GM12878 (cell line): Measurements from ENCODE around the gene ATXN3. TPM values are rescaled to one million over a fixed set of nuclear protein-coding genes. Genes with fewer than 3 reads are reported as not detected.

Experiments
- ATAC-seq: fragments of 200-7000 bp; cut with Tn5 transposase; 3 replicates; pipeline ENCODE4 v1.9.1; 2020; ENCODE audit warnings: mild to moderate bottlenecking, moderate library complexity
- BruUV-seq: library from RNA; stranded (reverse); fragments of 400-500 nt; replicated peaks from 2 replicates; lab custom pipeline; 2021; lab: Mats Ljungman, UMichigan
- CTCF ChIA-PET: fragments of 300-600 bp; sonication (Branson Sonifier 250); formaldehyde crosslinking; extraction: SDS; loops from one replicate; lab custom pipeline; 2021; ENCODE audit warnings: inconsistent platforms; lab: Yijun Ruan, JAX
- POLR2A ChIA-PET: fragments of 350-600 bp; formaldehyde crosslinking; extraction: SDS; loops from one replicate; lab custom pipeline; 2021; ENCODE audit warnings: inconsistent platforms; lab: Charles Lee
- RAD21 ChIA-PET: fragments of 300-600 bp; sonication (Branson Sonifier 250); formaldehyde crosslinking; loops from one replicate; lab custom pipeline; 2023; ENCODE audit warnings: antibody characterized with exemption; ENCODE audit not compliant: unreplicated experiment; lab: Charles Lee
- SMC1A ChIA-PET: fragments of 300-600 bp; sonication (Branson Sonifier 250); formaldehyde crosslinking; loops from one replicate; lab custom pipeline; 2023; ENCODE audit not compliant: unreplicated experiment, uncharacterized antibody; lab: Charles Lee
- DNase-seq: peaks from one replicate; pipeline ENCODE4 v3.0.0-alpha.2; 2011; ENCODE audit warnings: low read depth, low spot score
- FAIRE-seq: peaks from 3 replicates; lab custom pipeline; 2011; peaks lifted over from hg19 to GRCh38; lab: Jason Lieb, UNC
- H2AFZ ChIP-seq: 2 replicates; pipeline ENCODE4 v1.6.0; 2011; ENCODE audit warnings: low read depth, low read length, control low read depth; ENCODE audit not compliant: control insufficient read depth
- H3K27ac ChIP-seq: 2 replicates; pipeline ENCODE4 v1.5.1; 2011; ENCODE audit warnings: control low read depth; ENCODE audit not compliant: control insufficient read depth, insufficient read depth
- H3K27me3 ChIP-seq, 2 experiments: replicated peaks in 1 of 2; 2 replicates each; pipeline versions ENCODE4 v1.6.0 to v1.6.1; 2011; ENCODE audit warnings: low read length in 1 of 2; ENCODE audit not compliant: control insufficient read depth in 2 of 2, insufficient read depth in 2 of 2
- H3K36me3 ChIP-seq, 2 experiments: 2 replicates each; pipeline ENCODE4 v1.5.1; 2011; ENCODE audit warnings: low read length in 1 of 2; ENCODE audit not compliant: control insufficient read depth in 2 of 2, insufficient read depth in 2 of 2
- H3K4me1 ChIP-seq: 2 replicates; pipeline ENCODE4 v1.6.1; 2011; ENCODE audit warnings: mild to moderate bottlenecking, low read length, moderate library complexity, mixed read lengths; ENCODE audit not compliant: control insufficient read depth, insufficient read depth
- H3K4me2 ChIP-seq: 2 replicates; pipeline ENCODE4 v1.6.0; 2011; ENCODE audit warnings: control low read depth; ENCODE audit not compliant: control insufficient read depth, insufficient read depth
- H3K4me3 ChIP-seq: fragments of 200-600 bp; sonication (generic); 2 replicates; pipeline ENCODE4 v1.5.1; 2016
- H3K79me2 ChIP-seq: 2 replicates; pipeline ENCODE4 v1.6.0; 2011; ENCODE audit warnings: low read length; ENCODE audit not compliant: control insufficient read depth, insufficient read depth
- H3K9ac ChIP-seq: 2 replicates; pipeline ENCODE4 v1.8.0; 2011; ENCODE audit warnings: low read length, control low read depth, mixed read lengths; ENCODE audit not compliant: control insufficient read depth, insufficient read depth
- H3K9me3 ChIP-seq: replicated peaks from 3 replicates; pipeline ENCODE4 v1.5.1; 2011; ENCODE audit warnings: mild to moderate bottlenecking, low read length; ENCODE audit not compliant: control insufficient read depth, insufficient read depth
- H4K20me1 ChIP-seq: 2 replicates; pipeline ENCODE4 v1.6.0; 2011; ENCODE audit not compliant: control insufficient read depth, insufficient read depth
- ASH2L ChIP-seq: fragments of 300-600, 200-600 bp; sonication (generic); IDR thresholded peaks from 2 replicates; pipeline ENCODE4 v1.6.1; 2017; ENCODE audit warnings: low read depth, mild to moderate bottlenecking, borderline replicate concordance
- ATF7 ChIP-seq: fragments of 450-650 bp; IDR thresholded peaks from 2 replicates; pipeline ENCODE4 v1.6.1; 2016; ENCODE audit warnings: low read depth, mild to moderate bottlenecking
- HDAC6 ChIP-seq: fragments of 200-600 bp; sonication (generic); IDR thresholded peaks from one replicate; pipeline ENCODE4 v1.8.0; 2017; ENCODE audit warnings: antibody characterized with exemption; ENCODE audit not compliant: unreplicated experiment
- RAD51 ChIP-seq: fragments of 450-650 bp; IDR thresholded peaks from 2 replicates; pipeline ENCODE4 v1.6.1; 2016; ENCODE audit warnings: moderate library complexity, mild to moderate bottlenecking, inconsistent platforms
- RUNX3 ChIP-seq: IDR thresholded peaks from 2 replicates; pipeline ENCODE4 v1.6.1; 2012; ENCODE audit warnings: low read length, inconsistent platforms
- SMAD5 ChIP-seq: IDR thresholded peaks from 2 replicates; pipeline ENCODE4 v1.6.1; 2016; ENCODE audit warnings: antibody characterized with exemption, low read depth
- WGBS: methylation state at CpG from one replicate; pipeline ENCODE4 v1.1.6; 2016; ENCODE audit warnings: low lambda C conversion rate; ENCODE audit not compliant: insufficient replicate concordance, insufficient coverage; ENCODE audit errors: missing lambda C conversion rate; 5-methylcytosine and 5-hydroxymethylcytosine counted together
- in situ Hi-C: fragments of 300-500 bp; cut with MboI; formaldehyde crosslinking; loops from 9 replicates; pipeline ENCODE4 v1.14.3; 2018; ENCODE audit warnings: mixed read lengths
- intact Hi-C: fragments of 100-400 bp; cut with micrococcal nuclease; formaldehyde crosslinking; loops from one replicate; pipeline ENCODE4 v1.14.2; 2022; ENCODE audit not compliant: unreplicated experiment
- polyA plus RNA-seq, 11 experiments: library from polyadenylated mRNA; depleted of rRNA in 4 of 11; unstranded in 6 of 11; stranded (reverse) in 5 of 11; fragments of >200 nt; fragmentation: Nextera tagmentation in 4 of 11; fragmentation: Illumina TruSeq in 1 of 11; extraction: Ambion mirVana in 4 of 11; extraction: Trizol in 1 of 11; gene quantifications; 1 replicate in 1 of 11; 2 replicates in 10 of 11; pipeline versions ENCODE4 v1.2.1 to v1.2.3, GENCODE V29; 2011 to 2016; ENCODE audit warnings: inconsistent platforms in 2 of 11, missing spikeins in 2 of 11, low read depth in 1 of 11
- total RNA-seq, 4 experiments: library from RNA; depleted of rRNA in 3 of 4; stranded (reverse); fragments of >200 nt in 3 of 4; fragmentation: Illumina TruSeq in 1 of 4; extraction: Trizol in 1 of 4; gene quantifications; 2 replicates each; pipeline versions ENCODE4 v1.2.1 to v1.2.3, GENCODE V29; 2013 to 2021
- TF ChIP-seq, protein P1 (sequence below): fragments of 450-650 bp; IDR thresholded peaks from 2 replicates; pipeline ENCODE4 v1.6.1; 2016; ENCODE audit warnings: mild to moderate bottlenecking

Gene ATXN3
- total and polyA plus RNA-seq, 10 of the 15 experiments (the other 5 are each of a cell fraction or from before 2014, with no cell fraction given), result 15.1 to 27.3 (median 19.2) TPM

DNA sequence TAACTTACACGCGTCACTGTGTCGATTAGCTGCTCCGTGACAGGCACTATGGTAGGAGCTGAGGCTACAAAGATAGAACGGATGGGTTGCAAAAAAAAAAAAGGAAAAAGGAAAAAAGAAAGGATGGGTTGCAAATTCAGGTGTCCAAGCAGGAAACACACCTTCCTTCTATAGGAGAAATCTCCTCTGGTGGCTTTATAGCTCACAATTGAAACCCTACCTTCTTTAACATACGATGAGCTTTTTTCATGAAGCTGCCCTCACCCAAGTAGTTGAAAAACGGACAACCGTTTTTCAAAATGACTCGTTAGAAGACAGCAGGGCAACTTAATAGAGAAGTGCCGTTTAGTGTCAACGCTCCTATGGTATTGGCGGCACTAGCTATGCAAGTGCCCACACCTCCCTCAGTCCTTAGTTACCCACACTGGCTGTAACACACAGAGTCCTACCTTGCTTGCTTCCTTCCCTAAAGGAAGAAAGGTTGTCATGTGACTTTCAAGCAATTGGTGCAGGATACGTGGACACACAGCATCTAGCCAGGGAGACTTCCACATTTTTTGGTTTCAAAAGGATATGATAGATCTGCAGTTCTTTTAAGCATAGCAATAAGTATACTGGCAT lies 65.8 kb downstream of the ATXN3 start:
- TSS peak; percentile 87 for BruUV-seq
- under 1% methylated on average over 12 of the region's 13 CpGs for WGBS
- H3K9me3 ChIP-seq, result no peaks in the 10 kb centered on the region; the same call in 2 of the 3 replicates
- DNase-seq, result peak; percentile 25
- no peaks in the 10 kb centered on the region for H3K4me1 ChIP-seq
- ChIA-PET CTCF (interaction anchor here (0.6 to 2.2 kb wide), 6 partner anchors 13 to 664 kb away, joined by 3 to 12 read pairs (median 4); partner anchors contain the start of gene ATXN3), RAD21 (interaction anchor here (0.6 to 2.0 kb wide), 7 partner anchors 15 to 532 kb away, joined by 3 to 6 read pairs (median 3); partner anchors contain the start of genes ATXN3, CPSF2 and NDUFB1), SMC1A (interaction anchor here (0.9 to 1.4 kb wide), 9 partner anchors 9 to 650 kb away, joined by 3 to 7 read pairs (median 3); no protein-coding TSS in a partner anchor), POLR2A (interaction anchor here (0.5 to 1.8 kb wide), 8 partner anchors 9 to 636 kb away, joined by 3 to 12 read pairs (median 3); partner anchors contain the start of genes ATXN3, CPSF2 and NDUFB1)
- intact Hi-C loops, result loop anchor here (5.0 kb wide), 2 partner anchors 67 to 528 kb away; partner anchors contain the start of genes ATXN3 and PPP4R3A
- TF ChIP-seq SMAD5 (no peak), RUNX3 (no peak), ATF7 (peak; percentile 42; the same call in 1 of the 2 replicates), ASH2L (no peak), HDAC6 (peak; percentile 13), RAD51 (peak; percentile 37; the same call in 1 of the 2 replicates)
- TF ChIP-seq, protein P1, sequence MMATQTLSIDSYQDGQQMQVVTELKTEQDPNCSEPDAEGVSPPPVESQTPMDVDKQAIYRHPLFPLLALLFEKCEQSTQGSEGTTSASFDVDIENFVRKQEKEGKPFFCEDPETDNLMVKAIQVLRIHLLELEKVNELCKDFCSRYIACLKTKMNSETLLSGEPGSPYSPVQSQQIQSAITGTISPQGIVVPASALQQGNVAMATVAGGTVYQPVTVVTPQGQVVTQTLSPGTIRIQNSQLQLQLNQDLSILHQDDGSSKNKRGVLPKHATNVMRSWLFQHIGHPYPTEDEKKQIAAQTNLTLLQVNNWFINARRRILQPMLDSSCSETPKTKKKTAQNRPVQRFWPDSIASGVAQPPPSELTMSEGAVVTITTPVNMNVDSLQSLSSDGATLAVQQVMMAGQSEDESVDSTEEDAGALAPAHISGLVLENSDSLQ, result peak; percentile 73
- peak overlapping the region; percentile 82 for H3K4me3 ChIP-seq
- H3K36me3 ChIP-seq, result no peaks in the 10 kb centered on the region
- no peaks in the 10 kb centered on the region for H3K27me3 ChIP-seq
- H4K20me1 ChIP-seq, result no peaks in the 10 kb centered on the region
- no peak for FAIRE-seq
- peak overlapping the region; percentile 100 for H3K9ac ChIP-seq
- peak overlapping the region; percentile 96 for H3K4me2 ChIP-seq
- peak overlapping the region; percentile 97 for H2AFZ ChIP-seq
- peaks cover 52% of the 10 kb centered on the region for H3K79me2 ChIP-seq
- in situ Hi-C loops, result no loop called here
- peak; percentile 54 for ATAC-seq
- peak overlapping the region; percentile 99 for H3K27ac ChIP-seq
